Inflammatory macrophage treated with lipopolysaccharide for 1 hour (primary cell): ENCODE results near the gene WASF3.
"Not testable (repeated sequence)": the region's sequence is repeated elsewhere in the genome, so short reads cannot be mapped to it uniquely, and the experiment has no call there.

Experiments
- DNase-seq, 2 donors: peaks; one replicate each; pipeline ENCODE4 v3.0.0-alpha.2; 2020 to 2022

Gene WASF3

GRCh38 chr13:26723620-26724019 lies 166.1 kb downstream of the WASF3 start:
- DNase-seq, result not testable (repeated sequence)

- no peak for DNase-seq
These were observed 169.2 kb downstream of the WASF3 start for GRCh38 chr13:26726684-26727083.

- no peak for DNase-seq
These were observed 169.6 kb downstream of the WASF3 start for GRCh38 chr13:26727122-26727521.

- DNase-seq, result no peak
These were observed 170.2 kb downstream of the WASF3 start for GRCh38 chr13:26727633-26728032.

- DNase-seq, result no peak
These were observed 178.2 kb downstream of the WASF3 start for GRCh38 chr13:26735677-26736076.
